Activated B cell treated with CpG ODN at 0.5 μM for 24 hours (primary cell): ENCODE measurements around the gene ADSS1. TPM values are rescaled to one million over a fixed set of nuclear protein-coding genes. Genes with fewer than 3 reads are reported as not detected.

Source experiments
- ATAC-seq: fragments of 200-7000 bp; cut with Tn5 transposase; one replicate; pipeline ENCODE4 v1.10.0; 2021; ENCODE audit warnings: low read depth, mild to moderate bottlenecking, moderate library complexity
- CTCF ChIA-PET: fragments of 350-600 bp; sonication (Branson Sonifier 250); formaldehyde crosslinking; loops from one replicate; lab custom pipeline; 2021; ENCODE audit warnings: antibody characterized with exemption; lab: Charles Lee
- POLR2A ChIA-PET: fragments of 350-600 bp; sonication (Branson Sonifier 250); formaldehyde crosslinking; loops from one replicate; lab custom pipeline; 2021; ENCODE audit warnings: antibody characterized with exemption; lab: Charles Lee
- DNase-seq: peaks from one replicate; pipeline ENCODE4 v3.0.0; 2022
- H3K27ac Mint-ChIP-seq: one replicate; pipeline ENCODE4 v1.8.0; 2020; ENCODE audit warnings: mixed read lengths
- H3K27me3 Mint-ChIP-seq: one replicate; pipeline ENCODE4 v1.8.0; 2021; ENCODE audit warnings: mixed read lengths
- H3K36me3 Mint-ChIP-seq: one replicate; pipeline ENCODE4 v1.8.0; 2021; ENCODE audit warnings: low read depth, mixed read lengths
- H3K4me1 Mint-ChIP-seq: one replicate; pipeline ENCODE4 v1.8.0; 2021; ENCODE audit warnings: mixed read lengths
- H3K4me3 Mint-ChIP-seq: one replicate; pipeline ENCODE4 v1.8.0; 2020; ENCODE audit warnings: mild to moderate bottlenecking, mixed read lengths
- H3K9me3 Mint-ChIP-seq: one replicate; pipeline ENCODE4 v1.8.0; 2020; ENCODE audit warnings: mixed read lengths
- CTCF ChIP-seq: fragments of 200-600 bp; IDR thresholded peaks from one replicate; pipeline ENCODE4 v1.8.0; 2022; ENCODE audit warnings: antibody characterized with exemption, mild to moderate bottlenecking
- intact Hi-C: fragments of 100-400 bp; cut with micrococcal nuclease; formaldehyde crosslinking; loops from one replicate; pipeline ENCODE4 v1.15.1; 2024
- total RNA-seq: library from RNA; stranded (reverse); gene quantifications from 2 replicates; pipeline ENCODE4 v1.2.3, GENCODE V29; 2022

ADSS1 gene
- total RNA-seq, 1 donor from 2014 or later = 0.18 TPM

GRCh38 chr14:104684449-104684821 is 39.6 kb upstream of the ADSS1 start:
- DNase-seq = no peak
- no peaks in the 10 kb centered on the region for H3K36me3 Mint-ChIP-seq
- H3K4me3 Mint-ChIP-seq = no peak overlapping the region
- H3K27me3 Mint-ChIP-seq = no peaks in the 10 kb centered on the region
- no peak overlapping the region for H3K27ac Mint-ChIP-seq
- ATAC-seq = no peak
- TF ChIP-seq CTCF = no peak
- no peaks in the 10 kb centered on the region for H3K9me3 Mint-ChIP-seq
- POLR2A ChIA-PET = interaction anchor here (1.0 to 1.3 kb wide), 2 partner anchors 24 to 27 kb away, joined by 6 to 19 read pairs; no protein-coding TSS in a partner anchor
- intact Hi-C loops = loop anchor here (10.0 kb wide), 1 partner anchor 240 kb away; the partner anchor contains the start of gene PLD4
- CTCF ChIA-PET = no interaction called here
- peaks cover 68% of the 10 kb centered on the region for H3K4me1 Mint-ChIP-seq

GRCh38 chr14:104685216-104685997 is 38.6 kb upstream of the ADSS1 start:
- intact Hi-C loops = loop anchor here (10.0 kb wide), 1 partner anchor 239 kb away; the partner anchor contains the start of gene PLD4
- ChIA-PET POLR2A (interaction anchor here (0.8 to 1.3 kb wide), 3 partner anchors 19 to 28 kb away, joined by 3 to 19 read pairs (median 6); no protein-coding TSS in a partner anchor), CTCF (no interaction called here)
- Mint-ChIP-seq H3K27ac (no peak overlapping the region), H3K36me3 (no peaks in the 10 kb centered on the region), H3K27me3 (no peaks in the 10 kb centered on the region), H3K9me3 (no peaks in the 10 kb centered on the region), H3K4me1 (peaks cover 63% of the 10 kb centered on the region), H3K4me3 (no peak overlapping the region)
- no peak for ATAC-seq
- no peak for DNase-seq
- no peak for TF ChIP-seq CTCF

GRCh38 chr14:104685998-104686610 is 37.9 kb upstream of the ADSS1 start:
- no peak for TF ChIP-seq CTCF
- Mint-ChIP-seq H3K36me3 (no peaks in the 10 kb centered on the region), H3K27ac (no peak overlapping the region), H3K4me1 (peaks cover 64% of the 10 kb centered on the region), H3K27me3 (no peaks in the 10 kb centered on the region), H3K4me3 (no peak overlapping the region), H3K9me3 (no peaks in the 10 kb centered on the region)
- POLR2A ChIA-PET = interaction anchor here (1.4 to 1.6 kb wide), 2 partner anchors 9 to 26 kb away, joined by 8 to 9 read pairs; no protein-coding TSS in a partner anchor
- CTCF ChIA-PET = interaction anchor here (0.9 kb wide), 1 partner anchor 34 kb away, joined by 4 read pairs; no protein-coding TSS in a partner anchor
- intact Hi-C loops = loop anchor here (10.0 kb wide), 1 partner anchor 239 kb away; the partner anchor contains the start of gene PLD4
- DNase-seq (no peak), ATAC-seq (no peak)

- ChIA-PET POLR2A (interaction anchor here (1.0 to 1.6 kb wide), 3 partner anchors 10 to 26 kb away, joined by 3 to 9 read pairs (median 8); no protein-coding TSS in a partner anchor), CTCF (interaction anchor here (0.9 kb wide), 1 partner anchor 35 kb away, joined by 4 read pairs; no protein-coding TSS in a partner anchor)
- no peak for ATAC-seq
- DNase-seq = no peak
- peak overlapping the region; percentile 35 for H3K27ac Mint-ChIP-seq
- H3K27me3 Mint-ChIP-seq = no peaks in the 10 kb centered on the region
- no peaks in the 10 kb centered on the region for H3K36me3 Mint-ChIP-seq
- intact Hi-C loops = loop anchor here (10.0 kb wide), 1 partner anchor 238 kb away; the partner anchor contains the start of gene PLD4
- H3K4me3 Mint-ChIP-seq = peak overlapping the region; percentile 19
- no peaks in the 10 kb centered on the region for H3K9me3 Mint-ChIP-seq
- TF ChIP-seq CTCF = no peak
- H3K4me1 Mint-ChIP-seq = peaks cover 61% of the 10 kb centered on the region
These were observed 37.2 kb upstream of the ADSS1 start for GRCh38 chr14:104686624-104687517.
